OCI-LY1 (cell line): ENCODE results near the gene REM1.

ENCODE experiments used
- H2AFZ ChIP-seq: fragments of 200-600 bp; sonication (generic), shearing (Covaris generic); 2 replicates; pipeline ENCODE4 v1.6.0; 2014; ENCODE audit warnings: antibody characterized with exemption, mild to moderate bottlenecking, low read length
- H3F3A ChIP-seq: fragments of 200-600 bp; sonication (generic), shearing (Covaris generic); 2 replicates; pipeline ENCODE4 v1.6.0; 2014; ENCODE audit warnings: mild to moderate bottlenecking, antibody characterized with exemption, low read length, moderate library complexity; ENCODE audit not compliant: insufficient read depth
- H3K27ac ChIP-seq: fragments of 200-600 bp; sonication (generic); 2 replicates; pipeline ENCODE4 v1.5.1; 2014; ENCODE audit warnings: low read length, mixed run types, mild to moderate bottlenecking, low read depth; ENCODE audit not compliant: poor library complexity, severe bottlenecking
- H3K27me3 ChIP-seq: fragments of 200-600 bp; sonication (generic); 2 replicates; pipeline ENCODE4 v1.6.0; 2014; ENCODE audit warnings: antibody characterized with exemption, mild to moderate bottlenecking, low read length, moderate library complexity; ENCODE audit not compliant: insufficient read depth
- H3K36me3 ChIP-seq: fragments of 200-600 bp; sonication (generic); 2 replicates; pipeline ENCODE4 v1.6.1; 2014; ENCODE audit warnings: mild to moderate bottlenecking, antibody characterized with exemption, low read length, moderate library complexity, mixed read lengths; ENCODE audit not compliant: insufficient read depth
- H3K4me1 ChIP-seq: fragments of 200-600 bp; sonication (generic); 2 replicates; pipeline ENCODE4 v1.5.1; 2014; ENCODE audit warnings: mild to moderate bottlenecking, low read length, moderate library complexity; ENCODE audit not compliant: insufficient read depth, severe bottlenecking
- H3K4me2 ChIP-seq: fragments of 200-600 bp; sonication (generic), shearing (Covaris generic); 2 replicates; pipeline ENCODE4 v1.6.1; 2014; ENCODE audit warnings: low read length
- H3K4me3 ChIP-seq: fragments of 200-600 bp; sonication (generic); 2 replicates; pipeline ENCODE4 v1.5.1; 2014; ENCODE audit warnings: low read length, low read depth, mild to moderate bottlenecking, mixed read lengths; ENCODE audit not compliant: poor library complexity, severe bottlenecking
- H3K79me2 ChIP-seq: fragments of 200-600 bp; shearing (Covaris generic); 2 replicates; pipeline ENCODE4 v1.6.1; 2016; ENCODE audit warnings: mixed run types, low read length, mixed read lengths; ENCODE audit not compliant: insufficient read depth
- H3K9ac ChIP-seq: fragments of 200-600 bp; sonication (generic), shearing (Covaris generic); 2 replicates; pipeline ENCODE4 v1.6.1; 2014; ENCODE audit warnings: mild to moderate bottlenecking, low read length, mixed read lengths
- H3K9me2 ChIP-seq: fragments of 200-600 bp; sonication (generic), shearing (Covaris generic); 2 replicates; pipeline ENCODE4 v1.6.1; 2014; ENCODE audit warnings: low read depth, mild to moderate bottlenecking, low read length, mixed read lengths
- H3K9me3 ChIP-seq: fragments of 200-600 bp; shearing (Covaris generic); 2 replicates; pipeline ENCODE4 v1.6.1; 2014; ENCODE audit warnings: low read length, mixed read lengths
- H4K20me1 ChIP-seq: fragments of 200-600 bp; sonication (generic), shearing (Covaris generic); 2 replicates; pipeline ENCODE4 v1.6.0; 2016; ENCODE audit warnings: mild to moderate bottlenecking, low read length; ENCODE audit not compliant: insufficient read depth
- CTCF ChIP-seq: fragments of 200-600 bp; sonication (generic), shearing (Covaris generic); IDR thresholded peaks from 2 replicates; pipeline ENCODE4 v1.5.1; 2017; ENCODE audit warnings: mild to moderate bottlenecking, antibody characterized with exemption, low read length, moderate library complexity, mixed read lengths
- EZH2 ChIP-seq: fragments of 200-600 bp; sonication (generic), shearing (Covaris generic); IDR thresholded peaks from 2 replicates; pipeline ENCODE4 v1.8.0; 2017; ENCODE audit warnings: borderline replicate concordance, mixed run types, mild to moderate bottlenecking, antibody characterized with exemption, low read length, moderate library complexity, mixed read lengths

Gene REM1

DNA sequence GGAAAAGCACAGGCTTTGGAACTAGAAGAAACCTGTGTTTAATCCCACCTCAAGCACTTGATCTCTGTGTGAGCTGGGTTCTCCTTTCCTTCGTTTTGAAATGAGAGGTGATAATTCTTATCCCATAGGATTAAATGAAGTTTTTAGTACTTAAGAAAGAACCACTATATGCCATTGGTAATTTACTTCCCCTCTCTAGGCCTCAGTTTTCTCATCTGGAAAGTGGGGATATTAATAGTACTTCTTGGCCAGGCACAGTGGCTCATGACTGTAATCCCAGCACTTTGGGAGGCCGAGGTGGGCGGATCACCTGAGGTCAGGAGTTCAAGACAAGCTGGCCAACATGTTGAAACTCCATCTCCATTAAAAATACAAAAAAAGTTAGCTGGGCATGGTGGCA is 14.1 kb downstream of the REM1 start:
- no peaks in the 10 kb centered on the region for H3K36me3 ChIP-seq
- no peaks in the 10 kb centered on the region for H3K79me2 ChIP-seq
- H3K4me1 ChIP-seq: no peaks in the 10 kb centered on the region

GRCh38 chr20:31490752-31491151 is 15.7 kb downstream of the REM1 start:
- no peak overlapping the region for H3K9ac ChIP-seq
- TF ChIP-seq CTCF (no peak), EZH2 (no peak)
- no peaks in the 10 kb centered on the region for H3K9me3 ChIP-seq
- H3K4me3 ChIP-seq: no peak overlapping the region
- no peaks in the 10 kb centered on the region for H3K36me3 ChIP-seq
- no peaks in the 10 kb centered on the region for H3F3A ChIP-seq
- no peaks in the 10 kb centered on the region for H3K79me2 ChIP-seq
- no peaks in the 10 kb centered on the region for H3K4me1 ChIP-seq
- H4K20me1 ChIP-seq: no peaks in the 10 kb centered on the region
- no peak overlapping the region for H2AFZ ChIP-seq
- H3K9me2 ChIP-seq: no peaks in the 10 kb centered on the region
- no peaks in the 10 kb centered on the region for H3K27me3 ChIP-seq
- no peak overlapping the region for H3K27ac ChIP-seq
- H3K4me2 ChIP-seq: no peak overlapping the region

More for the DNA sequence above, 14.1 kb downstream of the REM1 start:
- TF ChIP-seq CTCF: no peak
- no peak for TF ChIP-seq EZH2
- H3K4me3 ChIP-seq: no peak overlapping the region
- H3K4me2 ChIP-seq: no peak overlapping the region
- no peaks in the 10 kb centered on the region for H3K27me3 ChIP-seq
- no peaks in the 10 kb centered on the region for H4K20me1 ChIP-seq
- no peak overlapping the region for H2AFZ ChIP-seq
- no peaks in the 10 kb centered on the region for H3K9me2 ChIP-seq
- H3K27ac ChIP-seq: no peak overlapping the region
- no peaks in the 10 kb centered on the region for H3F3A ChIP-seq
- no peaks in the 10 kb centered on the region for H3K9me3 ChIP-seq
- no peak overlapping the region for H3K9ac ChIP-seq

- no peak overlapping the region for H3K4me3 ChIP-seq
- no peaks in the 10 kb centered on the region for H3K79me2 ChIP-seq
- no peaks in the 10 kb centered on the region for H3K27me3 ChIP-seq
- H3K9ac ChIP-seq: no peak overlapping the region
- no peak overlapping the region for H2AFZ ChIP-seq
- no peaks in the 10 kb centered on the region for H3K9me2 ChIP-seq
- H3F3A ChIP-seq: no peaks in the 10 kb centered on the region
- no peak overlapping the region for H3K27ac ChIP-seq
- no peaks in the 10 kb centered on the region for H3K4me1 ChIP-seq
- H3K9me3 ChIP-seq: no peaks in the 10 kb centered on the region
- no peaks in the 10 kb centered on the region for H4K20me1 ChIP-seq
- TF ChIP-seq CTCF: no peak; the same call in 1 of the 2 replicates
- TF ChIP-seq EZH2: no peak
- no peaks in the 10 kb centered on the region for H3K36me3 ChIP-seq
- no peak overlapping the region for H3K4me2 ChIP-seq
Measured at GRCh38 chr20:31494131-31494530, 19.0 kb downstream of the REM1 start.
